B cell (primary cell): ENCODE results near the gene CCNC. TPM values are rescaled to one million over a fixed set of nuclear protein-coding genes. Genes with fewer than 3 reads are reported as not detected.

Source experiments
- ATAC-seq: fragments of 200-7000 bp; cut with Tn5 transposase; one replicate; pipeline ENCODE4 v1.10.0; 2021; ENCODE audit warnings: low read depth, mild to moderate bottlenecking, moderate number of reproducible peaks, moderate library complexity
- CTCF ChIA-PET: fragments of 350-600 bp; sonication (Branson Sonifier 250); formaldehyde crosslinking; loops from one replicate; lab custom pipeline; 2021; ENCODE audit warnings: antibody characterized with exemption, inconsistent platforms; lab: Charles Lee
- POLR2A ChIA-PET: fragments of 350-600 bp; sonication (Branson Sonifier 250); formaldehyde crosslinking; loops from one replicate; lab custom pipeline; 2021; ENCODE audit warnings: antibody characterized with exemption; lab: Charles Lee
- DNase-seq: peaks from one replicate; pipeline ENCODE4 v3.0.0; 2013
- H2AFZ ChIP-seq: 2 replicates; pipeline ENCODE4 v1.6.1; 2012; ENCODE audit warnings: mild to moderate bottlenecking, low read depth, low read length; ENCODE audit not compliant: insufficient read depth, poor library complexity, severe bottlenecking
- H3K27ac ChIP-seq, 2 donors: 1 replicate in 1 of 2; 2 replicates in 1 of 2; pipeline ENCODE4 v1.5.1; 2012 to 2013; ENCODE audit warnings: low read length in 2 of 2, mild to moderate bottlenecking in 2 of 2, moderate library complexity in 1 of 2
- H3K27me3 ChIP-seq, 4 experiments: fragments of 200-600 bp in 1 of 4; sonication (generic) in 1 of 4; replicated peaks in 1 of 4; 1 replicate in 2 of 4; 2 replicates in 2 of 4; pipeline versions ENCODE4 v1.6.1 to v1.7.0; 2013 to 2016; ENCODE audit warnings: low read length in 3 of 4, mild to moderate bottlenecking in 2 of 4, mixed read lengths in 1 of 4, moderate library complexity in 1 of 4; ENCODE audit not compliant: insufficient read depth in 4 of 4, control insufficient read depth in 3 of 4; ENCODE audit errors: control extremely low read depth in 1 of 4
- H3K36me3 ChIP-seq, 2 experiments: replicated peaks in 1 of 2; 1 replicate in 1 of 2; 2 replicates in 1 of 2; pipeline versions ENCODE4 v1.6.1 to v1.7.1; 2013; ENCODE audit warnings: low read length in 1 of 2; ENCODE audit not compliant: insufficient read depth in 2 of 2, control insufficient read depth in 1 of 2; ENCODE audit errors: control extremely low read depth in 1 of 2, extremely low read depth in 1 of 2
- H3K4me1 ChIP-seq, 2 donors: fragments of 200-600 bp in 1 of 2; sonication (generic) in 1 of 2; 1 replicate in 1 of 2; 2 replicates in 1 of 2; pipeline versions ENCODE4 v1.5.1 to v1.6.1; 2013 to 2017; ENCODE audit warnings: low read length in 2 of 2; ENCODE audit not compliant: control insufficient read depth in 2 of 2, insufficient read depth in 2 of 2
- H3K4me2 ChIP-seq: replicated peaks from 2 replicates; pipeline ENCODE3; 2012; ENCODE audit warnings: mild to moderate bottlenecking, low read depth, low read length; ENCODE audit not compliant: poor library complexity, severe bottlenecking
- H3K4me3 ChIP-seq, 5 experiments: fragments of 200-600 bp in 1 of 5; sonication (generic) in 1 of 5; 1 replicate in 3 of 5; 2 replicates in 2 of 5; pipeline versions ENCODE4 v1.5.1 to v1.7.0; 2011 to 2016; ENCODE audit warnings: low read length in 4 of 5, mild to moderate bottlenecking in 4 of 5, low read depth in 2 of 5, control low read depth in 1 of 5, moderate library complexity in 1 of 5; ENCODE audit not compliant: insufficient read depth in 1 of 5; ENCODE audit errors: control extremely low read depth in 1 of 5, extremely low read depth in 1 of 5
- H3K79me2 ChIP-seq: fragments of 200-600 bp; sonication (generic); one replicate; pipeline ENCODE4 v1.6.0; 2016; ENCODE audit warnings: low read length; ENCODE audit not compliant: control insufficient read depth, insufficient read depth
- H3K9ac ChIP-seq: fragments of 200-600 bp; sonication (generic); 2 replicates; pipeline ENCODE4 v1.6.1; 2017; ENCODE audit warnings: mild to moderate bottlenecking, low read length, moderate library complexity
- H3K9me3 ChIP-seq, 3 donors: one replicate each; pipeline versions ENCODE4 v1.6.1 to v1.7.1; 2013; ENCODE audit warnings: low read length in 2 of 3; ENCODE audit not compliant: control insufficient read depth in 2 of 3, insufficient read depth in 1 of 3; ENCODE audit errors: control extremely low read depth in 1 of 3
- H4K20me1 ChIP-seq: 2 replicates; pipeline ENCODE4 v1.6.0; 2012; ENCODE audit warnings: mild to moderate bottlenecking, low read length; ENCODE audit not compliant: insufficient read depth, control insufficient read depth, poor library complexity, severe bottlenecking
- H3K27ac Mint-ChIP-seq: one replicate; pipeline ENCODE4 v1.8.0; 2021; ENCODE audit warnings: mixed read lengths
- H3K27me3 Mint-ChIP-seq: one replicate; pipeline ENCODE4 v1.8.0; 2021; ENCODE audit warnings: mixed read lengths
- H3K4me1 Mint-ChIP-seq: one replicate; pipeline ENCODE4 v1.8.0; 2021; ENCODE audit warnings: mixed read lengths
- H3K4me3 Mint-ChIP-seq: one replicate; pipeline ENCODE4 v1.8.0; 2021; ENCODE audit warnings: mixed read lengths
- H3K9me3 Mint-ChIP-seq: one replicate; pipeline ENCODE4 v1.8.0; 2022; ENCODE audit warnings: mixed read lengths; ENCODE audit not compliant: insufficient read depth
- EZH2 ChIP-seq: IDR thresholded peaks from 2 replicates; pipeline ENCODE4 v1.6.1; 2012; ENCODE audit warnings: borderline replicate concordance, low read depth, mild to moderate bottlenecking, moderate library complexity, low read length; ENCODE audit not compliant: insufficient read depth, poor library complexity, severe bottlenecking
- WGBS: methylation state at CpG from one replicate; pipeline ENCODE4 v1.1.5; 2013; ENCODE audit warnings: missing lambda C conversion rate; ENCODE audit not compliant: insufficient coverage; 5-methylcytosine and 5-hydroxymethylcytosine counted together
- intact Hi-C: fragments of 100-400 bp; cut with micrococcal nuclease; formaldehyde crosslinking; loops from one replicate; pipeline ENCODE4 v1.10.0; 2022
- polyA plus RNA-seq: library from polyadenylated mRNA; depleted of rRNA; stranded (reverse); fragments of >200 nt; gene quantifications from 2 replicates; pipeline ENCODE4 v1.2.3, GENCODE V29; 2012
- total RNA-seq, 2 donors: library from RNA; stranded (reverse); fragments of 120-200 nt in 1 of 2; gene quantifications; 1 replicate in 1 of 2; 2 replicates in 1 of 2; pipeline versions ENCODE4 v1.2.3 to v1.2.4, GENCODE V29; 2013 to 2022
- TF ChIP-seq, protein P1 (sequence below): fragments of 200-600 bp; IDR thresholded peaks from one replicate; pipeline ENCODE4 v1.8.0; 2022; ENCODE audit warnings: antibody characterized with exemption, mild to moderate bottlenecking

CCNC gene
- total and polyA plus RNA-seq, 2 donors (not counting 1 experiment from before 2014, with no cell fraction given): 12.5 to 45.1 TPM

DNA sequence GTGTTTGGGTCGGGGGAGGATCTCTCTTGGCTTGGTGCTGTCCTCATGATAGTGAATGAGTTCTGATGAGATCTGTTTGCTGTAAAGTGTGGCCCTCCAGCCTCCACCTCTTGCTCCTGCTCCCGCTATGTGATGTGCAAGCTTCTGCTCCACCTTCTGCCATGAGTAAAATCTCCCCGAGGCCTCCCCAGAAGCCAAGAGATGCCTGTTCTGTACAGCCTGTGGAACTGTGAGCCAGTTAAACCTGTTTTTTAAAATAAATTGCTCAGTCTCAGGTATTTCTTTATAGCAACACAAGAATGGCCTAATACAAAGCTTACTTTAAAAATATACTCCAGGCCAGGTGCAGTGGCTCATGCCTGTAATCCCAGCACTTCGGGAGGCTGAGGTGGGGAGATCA, 11.3 kb upstream of the CCNC start:
- Mint-ChIP-seq H3K27me3 (peaks cover 19% of the 10 kb centered on the region), H3K4me1 (no peaks in the 10 kb centered on the region), H3K27ac (no peak overlapping the region), H3K9me3 (no peaks in the 10 kb centered on the region), H3K4me3 (no peak overlapping the region)
- Histone ChIP-seq H3K79me2 (no peaks in the 10 kb centered on the region), H3K36me3 (no peaks in the 10 kb centered on the region), H3K27me3 (peaks cover 0 to 21% (median 10%) of the 10 kb centered on the region in 4 experiments), H3K9me3 (no peaks in the 10 kb centered on the region), H3K4me2 (no peak overlapping the region), H3K4me3 (no peak overlapping the region), H3K27ac (no peak overlapping the region), H3K9ac (no peak overlapping the region), H4K20me1 (no peaks in the 10 kb centered on the region), H3K4me1 (no peaks in the 10 kb centered on the region), H2AFZ (no peak overlapping the region)
- POLR2A ChIA-PET: no interaction called here
- TF ChIP-seq EZH2: no peak
- TF ChIP-seq, protein P1, sequence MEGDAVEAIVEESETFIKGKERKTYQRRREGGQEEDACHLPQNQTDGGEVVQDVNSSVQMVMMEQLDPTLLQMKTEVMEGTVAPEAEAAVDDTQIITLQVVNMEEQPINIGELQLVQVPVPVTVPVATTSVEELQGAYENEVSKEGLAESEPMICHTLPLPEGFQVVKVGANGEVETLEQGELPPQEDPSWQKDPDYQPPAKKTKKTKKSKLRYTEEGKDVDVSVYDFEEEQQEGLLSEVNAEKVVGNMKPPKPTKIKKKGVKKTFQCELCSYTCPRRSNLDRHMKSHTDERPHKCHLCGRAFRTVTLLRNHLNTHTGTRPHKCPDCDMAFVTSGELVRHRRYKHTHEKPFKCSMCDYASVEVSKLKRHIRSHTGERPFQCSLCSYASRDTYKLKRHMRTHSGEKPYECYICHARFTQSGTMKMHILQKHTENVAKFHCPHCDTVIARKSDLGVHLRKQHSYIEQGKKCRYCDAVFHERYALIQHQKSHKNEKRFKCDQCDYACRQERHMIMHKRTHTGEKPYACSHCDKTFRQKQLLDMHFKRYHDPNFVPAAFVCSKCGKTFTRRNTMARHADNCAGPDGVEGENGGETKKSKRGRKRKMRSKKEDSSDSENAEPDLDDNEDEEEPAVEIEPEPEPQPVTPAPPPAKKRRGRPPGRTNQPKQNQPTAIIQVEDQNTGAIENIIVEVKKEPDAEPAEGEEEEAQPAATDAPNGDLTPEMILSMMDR: no peak
- 100% methylated on average over 1 of the region's 4 CpGs for WGBS
- intact Hi-C loops: no loop called here
- CTCF ChIA-PET: no interaction called here
- DNase-seq (no peak), ATAC-seq (no peak)

DNA sequence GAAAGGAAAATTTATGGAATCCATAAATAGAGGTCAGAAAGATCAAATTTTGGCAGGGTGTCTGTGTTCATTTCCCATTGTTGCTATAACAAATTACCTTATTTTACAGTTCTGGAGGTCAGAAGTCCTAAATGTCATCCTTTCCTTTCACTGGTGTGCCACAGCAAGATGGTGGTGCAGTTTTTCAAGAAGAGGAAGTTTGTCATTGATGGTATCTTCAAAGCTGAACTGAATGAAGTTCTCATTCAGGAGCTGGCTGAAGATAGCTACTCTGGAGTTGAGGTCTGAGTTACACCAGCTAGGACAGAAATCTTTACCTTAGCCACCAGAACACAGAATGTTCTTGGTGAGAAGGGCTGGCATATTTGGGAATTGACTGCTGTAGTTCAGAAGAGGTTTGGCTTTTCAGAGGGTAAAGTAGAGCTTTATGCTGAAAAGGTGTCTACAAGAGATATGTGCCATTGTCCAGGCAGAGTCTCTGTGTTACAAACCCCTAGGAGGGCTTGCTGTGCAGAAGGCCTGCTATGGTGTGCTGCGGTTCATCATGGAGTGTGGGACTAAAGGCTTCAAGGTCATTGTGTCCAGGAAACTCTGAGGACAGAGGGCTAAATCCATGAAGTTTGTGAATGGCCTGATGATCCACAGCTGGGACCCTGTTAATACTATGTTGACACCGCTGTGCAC, 7.2 kb upstream of the CCNC start:
- Mint-ChIP-seq H3K27ac (no peak overlapping the region), H3K9me3 (no peaks in the 10 kb centered on the region), H3K27me3 (peaks cover 8% of the 10 kb centered on the region), H3K4me1 (no peaks in the 10 kb centered on the region), H3K4me3 (no peak overlapping the region)
- no peaks in the 10 kb centered on the region for H4K20me1 ChIP-seq
- no peaks in the 10 kb centered on the region for H3K9me3 ChIP-seq
- no peak overlapping the region for H2AFZ ChIP-seq
- no peak overlapping the region for H3K4me3 ChIP-seq
- intact Hi-C loops: no loop called here
- peaks cover 0 to 16% (median 5%) of the 10 kb centered on the region in 4 experiments for H3K27me3 ChIP-seq
- ChIA-PET POLR2A (no interaction called here), CTCF (no interaction called here)
- H3K4me2 ChIP-seq: no peak overlapping the region
- 100% methylated on average over 2 of the region's 2 CpGs for WGBS
- DNase-seq (no peak), ATAC-seq (no peak)
- no peak overlapping the region for H3K27ac ChIP-seq
- H3K9ac ChIP-seq: no peak overlapping the region
- H3K79me2 ChIP-seq: no peaks in the 10 kb centered on the region
- H3K36me3 ChIP-seq: no peaks in the 10 kb centered on the region
- H3K4me1 ChIP-seq: no peaks in the 10 kb centered on the region
- no peak for TF ChIP-seq EZH2
- TF ChIP-seq, protein P1: no peak
